Measurements from ENCODE around the gene COQ8B. TPM values are rescaled to one million over a fixed set of nuclear protein-coding genes. Genes with fewer than 3 reads are reported as not detected.

Gene COQ8B
- total and polyA plus RNA-seq, 5 donors from 2014 or later, result 10.6 to 32.4 (median 14.7) TPM

GRCh38 chr19:40691421-40692211 lies 25.1 kb downstream of the COQ8B start:
- DNase-seq (no peak), ATAC-seq (ENCODE audit: low read depth in 2 of 2) (no peak)
- Mint-ChIP-seq H3K27ac (no peak overlapping the region), H3K36me3 (peaks cover 1% of the 10 kb centered on the region), H3K9me3 (no peaks in the 10 kb centered on the region), H3K27me3 (no peaks in the 10 kb centered on the region), H3K4me3 (peak overlapping the region in 3 of 4 donors; percentile 29 to 89 (median 41)), H3K4me1 (peaks cover 0 to 5% (median 3%) of the 10 kb centered on the region in 4 donors)
- Histone ChIP-seq H3K27ac (ENCODE audit: insufficient read depth, low read length, poor library complexity, severe bottlenecking) (peak overlapping the region; percentile 44), H3K36me3 (ENCODE audit: control insufficient read depth, insufficient read depth, low read length) (peaks cover 11% of the 10 kb centered on the region), H3K4me1 (ENCODE audit: control insufficient read depth, insufficient read depth, low read length, poor library complexity, severe bottlenecking) (peaks cover 12% of the 10 kb centered on the region), H3K27me3 (ENCODE audit: control insufficient read depth, insufficient read depth, low read length) (no peaks in the 10 kb centered on the region), H3K4me3 (ENCODE audit: low read depth, low read length) (no peak overlapping the region), H3K9me3 (ENCODE audit: control insufficient read depth in 2 of 2, low read length in 2 of 2) (no peaks in the 10 kb centered on the region)

DNA sequence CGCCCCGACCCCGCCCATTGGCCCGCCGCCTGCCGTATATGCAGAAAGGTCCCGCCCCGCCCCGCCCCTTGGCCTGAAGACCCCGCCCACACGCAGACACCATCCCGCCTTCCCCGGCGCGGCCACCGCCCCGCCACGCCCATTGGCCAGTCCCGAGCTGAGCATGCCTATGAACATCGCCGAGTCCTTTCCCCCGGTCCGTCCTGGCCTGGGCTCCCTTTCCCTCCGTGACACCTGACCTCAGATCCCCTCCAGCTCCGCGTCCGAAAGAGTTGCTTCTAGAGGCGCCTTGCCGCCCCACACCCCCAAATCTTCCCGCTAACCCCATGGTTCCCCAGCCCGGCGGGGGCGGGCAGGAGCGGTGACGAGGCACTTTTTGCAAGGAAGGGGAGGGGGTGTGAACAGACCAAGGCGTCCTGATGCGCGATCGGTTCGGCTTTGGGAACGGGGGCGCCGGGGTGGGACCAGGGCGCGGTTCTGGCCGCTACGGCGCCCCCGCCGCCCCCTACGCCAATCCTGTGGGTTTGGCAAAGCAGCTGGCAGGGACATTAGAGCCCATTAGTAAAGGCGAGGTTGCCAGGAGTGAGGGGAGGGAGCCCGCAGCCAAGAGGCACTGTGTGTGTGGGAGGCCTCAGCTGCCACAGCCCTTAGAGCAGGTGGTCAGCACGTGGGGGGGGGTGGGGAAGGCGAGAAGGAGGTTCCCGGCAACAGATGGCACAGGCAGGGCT lies 25.8 kb downstream of the COQ8B start:
- peak overlapping the region; percentile 89 to 93 (median 91) for H3K4me3 Mint-ChIP-seq
- H3K9me3 Mint-ChIP-seq, result no peaks in the 10 kb centered on the region
- peak; percentile 85 to 87 for ATAC-seq (ENCODE audit: low read depth in 2 of 2)
- peak overlapping the region; percentile 65 to 96 (median 92) for H3K27ac Mint-ChIP-seq
- H3K4me1 Mint-ChIP-seq, result peaks cover 0 to 5% (median 3%) of the 10 kb centered on the region in 4 donors
- H3K36me3 Mint-ChIP-seq, result peaks cover 5% of the 10 kb centered on the region
- DNase-seq, result peak; percentile 77 to 91 (median 85)
- Histone ChIP-seq H3K36me3 (ENCODE audit: control insufficient read depth, insufficient read depth, low read length) (peaks cover 11% of the 10 kb centered on the region), H3K27ac (ENCODE audit: insufficient read depth, low read length, poor library complexity, severe bottlenecking) (peak overlapping the region; percentile 44), H3K9me3 (ENCODE audit: control insufficient read depth in 2 of 2, low read length in 2 of 2) (no peaks in the 10 kb centered on the region), H3K27me3 (ENCODE audit: control insufficient read depth, insufficient read depth, low read length) (no peaks in the 10 kb centered on the region), H3K4me3 (ENCODE audit: low read depth, low read length) (no peak overlapping the region), H3K4me1 (ENCODE audit: control insufficient read depth, insufficient read depth, low read length, poor library complexity, severe bottlenecking) (peaks cover 12% of the 10 kb centered on the region)
- H3K27me3 Mint-ChIP-seq, result no peaks in the 10 kb centered on the region

GRCh38 chr19:40690050-40690692 lies 26.5 kb downstream of the COQ8B start, which contains the start of gene NUMBL:
TSS of gene NUMBL (minus strand) at chr19:40690651. CDS start at chr19:40690483, 168 bp downstream.
- Histone ChIP-seq H3K9me3 (ENCODE audit: control insufficient read depth in 2 of 2, low read length in 2 of 2) (no peaks in the 10 kb centered on the region), H3K4me3 (ENCODE audit: low read depth, low read length) (no peak within 1 kb of the TSS), H3K36me3 (ENCODE audit: control insufficient read depth, insufficient read depth, low read length) (peaks cover 4% of the 10 kb centered on the region), H3K27ac (ENCODE audit: insufficient read depth, low read length, poor library complexity, severe bottlenecking) (peak within 1 kb of the TSS; percentile 44), H3K27me3 (ENCODE audit: control insufficient read depth, insufficient read depth, low read length) (no peaks in the 10 kb centered on the region), H3K4me1 (ENCODE audit: control insufficient read depth, insufficient read depth, low read length, poor library complexity, severe bottlenecking) (peaks cover 12% of the 10 kb centered on the region)
- no peaks in the 10 kb centered on the region for H3K9me3 Mint-ChIP-seq
- peaks cover 0 to 5% (median 3%) of the 10 kb centered on the region in 4 donors for H3K4me1 Mint-ChIP-seq
- DNase-seq (no peak), ATAC-seq (ENCODE audit: low read depth in 2 of 2) (peak in 1 of 2 donors; percentile 29)
- peak within 1 kb of the TSS; percentile 89 to 93 (median 91) for H3K4me3 Mint-ChIP-seq
- H3K27ac Mint-ChIP-seq, result peak within 1 kb of the TSS; percentile 65 to 96 (median 92)
- peaks cover 12% of the 10 kb centered on the region for H3K36me3 Mint-ChIP-seq
- H3K27me3 Mint-ChIP-seq, result no peaks in the 10 kb centered on the region

DNA sequence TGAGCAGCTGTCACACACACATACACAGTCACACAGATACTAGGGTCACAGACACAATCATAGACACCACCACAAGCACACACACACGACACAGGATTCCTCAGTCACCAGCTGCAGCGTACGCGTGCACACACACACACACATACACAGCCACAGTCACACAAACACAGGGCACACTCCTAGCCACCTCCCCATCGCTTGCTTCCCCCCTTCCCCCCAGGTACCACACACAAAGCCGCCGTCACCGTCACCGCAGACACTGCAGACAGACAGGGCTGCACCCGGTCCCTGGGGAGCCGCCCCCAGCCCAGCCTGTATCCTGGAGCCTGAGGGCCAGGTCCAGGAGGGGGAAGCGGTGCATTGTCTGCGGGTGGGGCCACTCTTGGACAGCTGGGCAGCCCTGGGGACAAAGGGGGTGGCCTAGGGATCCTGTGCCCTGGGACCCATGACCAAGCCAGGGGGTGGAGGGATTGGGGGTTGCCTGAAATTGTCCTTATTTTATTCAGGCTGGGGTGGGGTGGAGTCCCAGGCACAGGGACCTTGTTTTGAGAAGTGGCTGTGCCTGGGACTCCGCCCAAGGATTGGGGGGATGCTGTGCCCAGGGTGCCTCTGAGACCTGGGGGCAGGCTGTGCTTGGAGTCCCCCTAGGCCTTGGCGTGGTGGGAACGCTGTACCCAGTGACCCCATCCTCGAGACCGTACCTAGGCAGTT lies 27.2 kb downstream of the COQ8B start:
- Mint-ChIP-seq H3K4me1 (peaks cover 0 to 5% (median 3%) of the 10 kb centered on the region in 4 donors), H3K36me3 (peaks cover 15% of the 10 kb centered on the region), H3K4me3 (peak overlapping the region in 2 of 4 donors; percentile 39 to 63), H3K27ac (no peak overlapping the region), H3K27me3 (no peaks in the 10 kb centered on the region), H3K9me3 (no peaks in the 10 kb centered on the region)
- Histone ChIP-seq H3K9me3 (ENCODE audit: control insufficient read depth in 2 of 2, low read length in 2 of 2) (no peaks in the 10 kb centered on the region), H3K36me3 (ENCODE audit: control insufficient read depth, insufficient read depth, low read length) (peaks cover 2% of the 10 kb centered on the region), H3K4me1 (ENCODE audit: control insufficient read depth, insufficient read depth, low read length, poor library complexity, severe bottlenecking) (peaks cover 12% of the 10 kb centered on the region), H3K27ac (ENCODE audit: insufficient read depth, low read length, poor library complexity, severe bottlenecking) (no peak overlapping the region), H3K4me3 (ENCODE audit: low read depth, low read length) (no peak overlapping the region), H3K27me3 (ENCODE audit: control insufficient read depth, insufficient read depth, low read length) (no peaks in the 10 kb centered on the region)
- DNase-seq, result no peak
- no peak for ATAC-seq (ENCODE audit: low read depth in 2 of 2)

DNA sequence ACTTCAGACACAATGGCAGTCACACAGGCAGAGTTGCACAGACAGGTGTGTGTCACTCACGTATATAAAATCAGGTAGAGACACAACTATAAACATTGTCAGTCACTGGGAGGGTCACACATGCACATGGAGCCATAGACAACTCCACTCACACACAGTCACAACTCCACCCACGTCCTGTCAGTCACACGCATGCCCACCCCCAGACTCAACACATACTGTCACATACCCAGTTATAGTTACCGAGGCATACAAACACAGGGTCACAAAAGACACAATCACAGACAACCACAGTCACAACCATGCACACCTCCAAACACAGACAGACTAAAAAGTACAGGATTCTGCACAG lies 27.7 kb downstream of the COQ8B start:
- no peaks in the 10 kb centered on the region for H3K27me3 Mint-ChIP-seq
- H3K36me3 Mint-ChIP-seq, result peaks cover 18% of the 10 kb centered on the region
- H3K36me3 ChIP-seq (ENCODE audit: control insufficient read depth, insufficient read depth, low read length), result no peaks in the 10 kb centered on the region
- DNase-seq (no peak), ATAC-seq (ENCODE audit: low read depth in 2 of 2) (no peak)
- H3K4me1 Mint-ChIP-seq, result peaks cover 0 to 5% (median 3%) of the 10 kb centered on the region in 4 donors
- no peaks in the 10 kb centered on the region for H3K9me3 ChIP-seq (ENCODE audit: control insufficient read depth in 2 of 2, low read length in 2 of 2)
- peaks cover 12% of the 10 kb centered on the region for H3K4me1 ChIP-seq (ENCODE audit: control insufficient read depth, insufficient read depth, low read length, poor library complexity, severe bottlenecking)
- H3K27ac Mint-ChIP-seq, result no peak overlapping the region
- H3K9me3 Mint-ChIP-seq, result no peaks in the 10 kb centered on the region
- H3K27me3 ChIP-seq (ENCODE audit: control insufficient read depth, insufficient read depth, low read length), result no peaks in the 10 kb centered on the region
- H3K4me3 Mint-ChIP-seq, result no peak overlapping the region
- H3K27ac ChIP-seq (ENCODE audit: insufficient read depth, low read length, poor library complexity, severe bottlenecking), result no peak overlapping the region
- H3K4me3 ChIP-seq (ENCODE audit: low read depth, low read length), result no peak overlapping the region

- Histone ChIP-seq H3K9me3 (ENCODE audit: control insufficient read depth in 2 of 2, low read length in 2 of 2) (no peaks in the 10 kb centered on the region), H3K4me1 (ENCODE audit: control insufficient read depth, insufficient read depth, low read length, poor library complexity, severe bottlenecking) (peaks cover 12% of the 10 kb centered on the region), H3K27me3 (ENCODE audit: control insufficient read depth, insufficient read depth, low read length) (no peaks in the 10 kb centered on the region), H3K27ac (ENCODE audit: insufficient read depth, low read length, poor library complexity, severe bottlenecking) (no peak overlapping the region), H3K4me3 (ENCODE audit: low read depth, low read length) (no peak overlapping the region), H3K36me3 (ENCODE audit: control insufficient read depth, insufficient read depth, low read length) (no peaks in the 10 kb centered on the region)
- no peak for ATAC-seq (ENCODE audit: low read depth in 2 of 2)
- H3K4me1 Mint-ChIP-seq, result peaks cover 0 to 5% (median 3%) of the 10 kb centered on the region in 4 donors
- no peak overlapping the region for H3K4me3 Mint-ChIP-seq
- H3K9me3 Mint-ChIP-seq, result no peaks in the 10 kb centered on the region
- H3K27me3 Mint-ChIP-seq, result no peaks in the 10 kb centered on the region
- peaks cover 18% of the 10 kb centered on the region for H3K36me3 Mint-ChIP-seq
- DNase-seq, result no peak
- no peak overlapping the region for H3K27ac Mint-ChIP-seq
Observed at GRCh38 chr19:40688309-40688708, 28.4 kb downstream of the COQ8B start.

DNA sequence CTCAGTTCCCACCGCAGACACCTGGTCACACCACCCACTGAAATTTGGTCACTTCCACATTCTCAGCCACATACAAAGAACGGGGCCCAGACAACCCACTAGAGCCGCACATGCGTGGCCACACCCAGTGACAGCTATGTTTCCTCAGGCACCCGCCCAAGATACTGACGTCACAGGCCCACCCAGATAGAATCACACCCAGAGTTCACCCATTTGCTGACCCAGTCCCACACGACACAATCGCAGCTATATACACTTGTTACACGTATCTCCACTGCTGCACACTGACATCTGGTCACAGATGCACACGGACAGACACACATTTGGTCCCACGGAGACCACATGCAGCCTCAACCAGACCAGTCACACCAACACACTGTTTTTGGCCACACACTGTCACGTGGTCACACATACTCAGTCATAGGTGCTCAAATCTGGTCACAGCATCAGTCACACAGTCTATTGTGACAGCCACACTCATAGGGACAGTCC lies 29.1 kb downstream of the COQ8B start:
- Histone ChIP-seq H3K4me3 (ENCODE audit: low read depth, low read length) (no peak overlapping the region), H3K27ac (ENCODE audit: insufficient read depth, low read length, poor library complexity, severe bottlenecking) (no peak overlapping the region), H3K27me3 (ENCODE audit: control insufficient read depth, insufficient read depth, low read length) (no peaks in the 10 kb centered on the region), H3K36me3 (ENCODE audit: control insufficient read depth, insufficient read depth, low read length) (no peaks in the 10 kb centered on the region), H3K4me1 (ENCODE audit: control insufficient read depth, insufficient read depth, low read length, poor library complexity, severe bottlenecking) (peaks cover 12% of the 10 kb centered on the region), H3K9me3 (ENCODE audit: control insufficient read depth in 2 of 2, low read length in 2 of 2) (no peaks in the 10 kb centered on the region)
- ATAC-seq (ENCODE audit: low read depth in 2 of 2) (no peak), DNase-seq (no peak)
- Mint-ChIP-seq H3K4me3 (no peak overlapping the region), H3K4me1 (peaks cover 0 to 5% (median 3%) of the 10 kb centered on the region in 4 donors), H3K27me3 (no peaks in the 10 kb centered on the region), H3K27ac (no peak overlapping the region), H3K36me3 (peaks cover 18% of the 10 kb centered on the region), H3K9me3 (no peaks in the 10 kb centered on the region)
